Esophagus muscularis mucosa (tissue), 4 donors: ENCODE data around the gene MAVS. TPM values are rescaled to one million over a fixed set of nuclear protein-coding genes. Genes with fewer than 3 reads are reported as not detected.

Source experiments
- DNase-seq: peaks from one replicate; pipeline ENCODE4 v3.0.0-alpha.2; 2017; ENCODE audit errors: extremely low spot score
- H3K27ac ChIP-seq, 4 donors: fragments of 200-600 bp; sonication (generic); replicated peaks in 1 of 4; 1 replicate in 3 of 4; 2 replicates in 1 of 4; pipeline ENCODE4 v1.5.1; 2016 to 2019; ENCODE audit warnings: mild to moderate bottlenecking in 1 of 4
- H3K27me3 ChIP-seq, 4 donors: fragments of 200-600 bp; sonication (generic); one replicate each; pipeline versions ENCODE4 v1.5.1 to v1.6.0; 2016 to 2019
- H3K36me3 ChIP-seq, 4 donors: fragments of 200-600 bp; sonication (generic); one replicate each; pipeline ENCODE4 v1.5.1; 2016 to 2019
- H3K4me1 ChIP-seq, 4 donors: fragments of 200-600 bp; sonication (generic); one replicate each; pipeline ENCODE4 v1.5.1; 2016 to 2019
- H3K4me3 ChIP-seq, 4 donors: fragments of 200-600 bp; sonication (generic); 1 replicate in 2 of 4; 2 replicates in 2 of 4; pipeline ENCODE4 v1.5.1; 2016 to 2019; ENCODE audit warnings: mild to moderate bottlenecking in 4 of 4, moderate library complexity in 1 of 4
- H3K9me3 ChIP-seq, 4 donors: fragments of 200-600 bp; sonication (generic); 1 replicate in 3 of 4; 2 replicates in 1 of 4; pipeline ENCODE4 v1.5.1; 2016 to 2019
- CTCF ChIP-seq, 3 experiments: fragments of 200-600 bp in 2 of 3; fragments of 450-650 bp in 1 of 3; sonication (generic) in 2 of 3; IDR thresholded peaks; one replicate each; pipeline ENCODE4 v1.5.1; 2017 to 2019; ENCODE audit warnings: antibody characterized with exemption in 3 of 3, mild to moderate bottlenecking in 2 of 3, moderate library complexity in 1 of 3
- EP300 ChIP-seq: sonication (generic); formaldehyde crosslinking; IDR thresholded peaks from one replicate; pipeline ENCODE4 v1.6.1; 2017; ENCODE audit warnings: antibody characterized with exemption
- POLR2A ChIP-seq: fragments of 450-650 bp; IDR thresholded peaks from one replicate; pipeline ENCODE4 v1.6.1; 2017; ENCODE audit warnings: antibody characterized with exemption, moderate library complexity, mild to moderate bottlenecking, low read depth
- POLR2AphosphoS5 ChIP-seq, 2 donors: sonication (generic); formaldehyde crosslinking; IDR thresholded peaks; one replicate each; pipeline ENCODE4 v1.6.1; 2017; ENCODE audit warnings: antibody characterized with exemption in 2 of 2
- WGBS: methylation state at CpG from one replicate; pipeline ENCODE4 v1.1.5; 2018; 5-methylcytosine and 5-hydroxymethylcytosine counted together
- intact Hi-C: fragments of 100-400 bp; cut with DNase I; formaldehyde crosslinking; loops from one replicate; pipeline ENCODE4 v1.15.1; 2023
- total RNA-seq, 4 donors: library from RNA; depleted of rRNA; stranded (reverse); fragments of >200 nt; gene quantifications; one replicate each; pipeline versions ENCODE4 v1.1.0 to v1.2.1, GENCODE V29; 2016

The MAVS gene
- total RNA-seq, 4 donors from 2014 or later = 34.6 to 56.1 (median 42.8) TPM

- intact Hi-C loops = no loop called here
- no peak for DNase-seq
- Histone ChIP-seq H3K27me3 (no peaks in the 10 kb centered on the region), H3K9me3 (no peaks in the 10 kb centered on the region), H3K36me3 (peaks cover 27 to 94% (median 75%) of the 10 kb centered on the region in 4 donors), H3K4me1 (peaks cover 0 to 17% (median 10%) of the 10 kb centered on the region in 4 donors), H3K27ac (no peak overlapping the region), H3K4me3 (no peak overlapping the region)
- 93% methylated on average over 8 of the region's 10 CpGs for WGBS
- no peak for TF ChIP-seq POLR2A
- TF ChIP-seq POLR2AphosphoS5 (IDR thresholded peaks at IDR 0.05) = no peak
- no peak for TF ChIP-seq CTCF (IDR thresholded peaks at IDR 0.05)
- TF ChIP-seq EP300 = no peak
Measured at GRCh38 chr20:3869839-3870634, 23.4 kb downstream of the MAVS start.

- no peak overlapping the region for H3K4me3 ChIP-seq
- no peaks in the 10 kb centered on the region for H3K27me3 ChIP-seq
- peaks cover 0 to 17% (median 10%) of the 10 kb centered on the region in 4 donors for H3K4me1 ChIP-seq
- H3K36me3 ChIP-seq = peaks cover 10 to 85% (median 58%) of the 10 kb centered on the region in 4 donors
- no peak overlapping the region for H3K27ac ChIP-seq
- intact Hi-C loops = no loop called here
- 73% methylated on average over 4 of the region's 4 CpGs for WGBS
- no peak for TF ChIP-seq EP300
- TF ChIP-seq POLR2A = no peak
- TF ChIP-seq CTCF (IDR thresholded peaks at IDR 0.05) = no peak
- no peak for TF ChIP-seq POLR2AphosphoS5 (IDR thresholded peaks at IDR 0.05)
- no peaks in the 10 kb centered on the region for H3K9me3 ChIP-seq
- no peak for DNase-seq
Measured at GRCh38 chr20:3871550-3872265, 25.1 kb downstream of the MAVS start.

- Histone ChIP-seq H3K9me3 (no peaks in the 10 kb centered on the region), H3K4me1 (peaks cover 0 to 17% (median 10%) of the 10 kb centered on the region in 4 donors), H3K27me3 (no peaks in the 10 kb centered on the region), H3K27ac (no peak overlapping the region), H3K36me3 (peaks cover 10 to 67% (median 42%) of the 10 kb centered on the region in 4 donors), H3K4me3 (no peak overlapping the region)
- intact Hi-C loops = no loop called here
- DNase-seq = no peak
- 94% methylated on average over 5 of the region's 5 CpGs for WGBS
- TF ChIP-seq POLR2AphosphoS5 (IDR thresholded peaks at IDR 0.05) (no peak), CTCF (IDR thresholded peaks at IDR 0.05) (no peak), EP300 (no peak), POLR2A (no peak)
Measured at GRCh38 chr20:3873507-3873906, 26.9 kb downstream of the MAVS start.

GRCh38 chr20:3874194-3874844 lies 27.7 kb downstream of the MAVS start:
- Histone ChIP-seq H3K4me3 (no peak overlapping the region), H3K27ac (no peak overlapping the region), H3K27me3 (no peaks in the 10 kb centered on the region), H3K4me1 (peaks cover 0 to 17% (median 10%) of the 10 kb centered on the region in 4 donors), H3K36me3 (peaks cover 10 to 60% (median 39%) of the 10 kb centered on the region in 4 donors), H3K9me3 (no peaks in the 10 kb centered on the region)
- no peak for TF ChIP-seq POLR2AphosphoS5 (IDR thresholded peaks at IDR 0.05)
- 76% methylated on average over 3 of the region's 3 CpGs for WGBS
- intact Hi-C loops = no loop called here
- no peak for DNase-seq
